GM19395 (cell line): ENCODE results near the gene ROBO1.
"Not testable (repeated sequence)": the region's sequence is repeated elsewhere in the genome, so short reads cannot be mapped to it uniquely, and the experiment has no call there.

Source experiments
- ATAC-seq: cut with Tn5 transposase; IDR thresholded peaks from one replicate; pipeline ENCODE4 v1.9.1; 2021; ENCODE audit warnings: mild to moderate bottlenecking, moderate library complexity; ENCODE audit not compliant: unreplicated experiment

The ROBO1 gene

DNA sequence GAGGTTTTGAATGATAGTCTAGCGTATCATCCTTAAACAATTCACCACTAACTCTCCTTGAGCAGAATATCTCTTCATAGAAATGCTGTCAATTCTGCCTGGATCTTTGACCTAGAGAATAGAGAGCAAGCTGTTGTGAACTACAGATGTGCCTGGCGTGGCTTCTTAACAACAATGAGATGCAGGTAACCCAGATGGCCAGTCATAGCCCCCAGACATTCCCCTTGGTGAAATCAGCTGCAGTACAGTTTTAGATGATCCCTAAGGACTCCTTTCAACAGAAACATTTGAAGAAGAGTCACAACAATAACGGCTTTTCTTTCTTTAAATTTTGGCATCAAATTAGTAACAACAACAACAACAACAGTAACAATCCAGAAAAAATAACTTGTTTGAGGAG lies 1041.3 kb downstream of the ROBO1 start:
- no peak for ATAC-seq

GRCh38 chr3:78725703-78726246 lies 1042.0 kb downstream of the ROBO1 start:
- no peak for ATAC-seq

GRCh38 chr3:78724859-78725258 lies 1042.9 kb downstream of the ROBO1 start:
- no peak for ATAC-seq

DNA sequence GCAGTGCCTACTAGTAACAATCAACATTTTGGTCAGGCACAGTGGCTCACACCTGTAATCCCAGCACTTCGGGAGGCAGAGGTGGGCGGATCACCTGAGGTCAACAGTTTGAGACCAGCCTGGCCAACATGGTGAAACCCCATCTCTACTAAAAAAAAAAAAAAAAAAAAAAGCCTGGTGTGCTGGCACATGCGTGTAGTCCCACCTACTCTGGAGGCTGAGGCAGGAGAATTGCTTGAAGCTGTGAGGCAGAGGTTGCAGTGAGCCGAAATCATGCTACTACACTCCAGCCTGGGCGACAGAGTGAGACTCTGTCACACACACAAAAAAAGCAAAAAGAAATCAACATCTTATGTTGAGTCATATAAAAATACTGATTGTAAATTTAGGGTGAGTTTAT lies 1043.4 kb downstream of the ROBO1 start:
- ATAC-seq: not testable (repeated sequence)

GRCh38 chr3:78721771-78722543 lies 1045.8 kb downstream of the ROBO1 start:
- ATAC-seq: no peak

GRCh38 chr3:78718707-78719106 lies 1049.1 kb downstream of the ROBO1 start:
- no peak for ATAC-seq

- ATAC-seq: no peak
These were observed 1050.8 kb downstream of the ROBO1 start for GRCh38 chr3:78717041-78717440.

- ATAC-seq: no peak
These were observed 1054.9 kb downstream of the ROBO1 start for GRCh38 chr3:78712941-78713340.

GRCh38 chr3:78712270-78712669 lies 1055.5 kb downstream of the ROBO1 start:
- ATAC-seq: no peak

DNA sequence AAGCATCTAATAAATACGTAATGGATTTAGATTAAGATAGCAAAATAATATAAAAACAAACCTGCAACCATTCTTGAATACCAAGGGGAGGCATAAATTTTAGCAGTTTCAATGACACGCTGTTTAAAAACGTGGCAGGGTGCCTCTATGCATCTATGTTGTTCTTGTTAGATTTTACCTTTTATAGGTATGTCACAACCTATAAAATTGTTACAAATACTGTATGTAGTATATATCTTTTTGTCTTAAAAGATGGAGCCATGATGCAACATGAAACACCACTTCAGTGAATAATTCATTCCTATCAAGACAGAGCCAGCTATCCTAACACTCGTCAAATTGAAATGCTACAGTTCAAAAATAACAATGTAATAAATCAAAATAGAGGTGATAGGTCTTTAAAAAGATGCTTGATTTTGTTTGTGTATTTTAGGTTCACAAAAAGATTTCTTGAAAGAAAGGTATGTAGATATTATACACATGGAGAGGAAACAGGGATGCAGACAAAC lies 1059.2 kb downstream of the ROBO1 start:
- no peak for ATAC-seq

DNA sequence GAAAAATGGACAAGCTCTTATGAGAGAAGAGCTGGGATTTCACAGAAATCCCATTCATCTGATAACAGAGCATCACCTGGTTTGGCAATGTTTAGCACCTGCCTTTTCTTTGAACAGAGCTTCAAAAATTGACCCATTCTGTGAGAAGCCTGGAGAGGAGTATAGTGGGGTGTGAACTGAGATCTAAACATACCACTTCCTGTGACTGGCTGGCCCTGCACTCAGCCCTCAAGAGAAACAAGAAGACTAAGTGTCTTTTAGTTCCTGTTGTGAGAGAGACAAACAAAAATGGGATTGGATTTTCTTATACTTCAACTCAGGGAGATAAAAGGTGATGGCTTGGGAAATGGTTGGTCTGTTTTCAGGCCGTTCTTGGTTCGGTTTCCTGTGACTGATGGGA lies 1060.2 kb downstream of the ROBO1 start:
- no peak for ATAC-seq

DNA sequence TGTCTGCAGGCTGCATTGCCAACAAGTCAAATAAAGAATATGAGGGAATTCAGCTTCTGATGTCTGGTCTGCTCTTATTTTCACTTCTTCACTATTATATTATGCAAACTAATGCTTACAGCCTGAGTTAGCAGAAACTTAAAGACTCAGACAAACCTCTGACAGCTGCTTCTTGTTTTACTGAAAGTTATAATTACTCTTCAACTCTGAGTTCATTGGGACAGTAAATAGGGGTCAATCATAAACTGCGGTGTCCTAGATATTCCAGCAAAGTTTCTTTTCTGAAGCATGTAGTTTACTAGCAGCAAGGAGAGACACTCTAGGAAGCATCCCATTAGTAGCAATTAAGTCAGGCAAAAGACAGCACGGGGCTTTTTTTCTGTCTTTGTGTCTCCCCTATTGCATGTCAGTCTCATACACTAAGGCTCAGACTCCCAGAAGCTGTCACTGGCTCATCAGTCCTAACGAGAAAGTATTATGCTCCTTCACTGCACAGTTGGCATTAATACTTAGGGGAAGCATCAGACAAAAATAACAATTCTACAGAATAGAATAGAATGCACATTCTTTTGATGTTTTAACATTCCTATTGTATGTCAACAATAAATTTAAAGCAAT lies 1060.8 kb downstream of the ROBO1 start:
- ATAC-seq: no peak

DNA sequence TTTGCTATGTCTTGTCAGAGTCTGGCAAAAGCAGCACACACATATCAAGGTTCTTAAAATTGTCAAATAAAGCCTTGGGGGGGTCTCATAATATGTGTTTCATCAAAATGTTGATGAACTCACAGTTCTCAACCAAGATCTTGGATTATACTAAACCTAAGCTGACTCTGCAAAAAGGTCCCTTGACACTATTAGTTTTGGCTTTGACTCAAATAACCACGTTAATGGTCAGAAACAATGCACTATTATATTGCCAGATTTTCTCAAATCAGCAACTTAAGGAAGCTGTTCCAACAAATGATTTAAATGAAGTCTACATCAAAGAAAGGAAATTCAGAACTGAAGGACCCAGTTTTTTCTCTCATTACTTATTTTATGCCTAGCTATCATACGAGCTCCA lies 1063.9 kb downstream of the ROBO1 start:
- ATAC-seq: no peak

- no peak for ATAC-seq
These were observed 1066.3 kb downstream of the ROBO1 start for GRCh38 chr3:78701537-78701936.

- no peak for ATAC-seq
These were observed 1069.4 kb downstream of the ROBO1 start for GRCh38 chr3:78698431-78698830.

DNA sequence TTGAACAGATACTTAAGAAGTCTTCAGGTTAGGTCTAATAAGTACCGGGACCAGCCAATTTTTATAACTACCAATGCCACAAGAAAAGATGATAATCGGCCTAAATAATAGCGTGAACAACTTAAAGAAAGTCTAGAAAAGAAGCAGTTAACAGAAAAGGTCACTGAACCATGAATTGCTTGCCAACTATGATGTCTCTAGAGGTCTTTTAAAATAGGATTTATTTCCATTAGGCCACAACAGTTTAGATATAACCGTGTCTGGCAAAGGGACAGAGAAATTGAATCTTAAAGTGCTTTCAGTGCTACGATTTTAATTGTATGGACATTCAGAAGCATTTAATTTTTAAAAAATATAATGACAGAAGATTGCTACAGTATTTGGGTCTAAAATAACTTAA lies 1070.4 kb downstream of the ROBO1 start:
- no peak for ATAC-seq

DNA sequence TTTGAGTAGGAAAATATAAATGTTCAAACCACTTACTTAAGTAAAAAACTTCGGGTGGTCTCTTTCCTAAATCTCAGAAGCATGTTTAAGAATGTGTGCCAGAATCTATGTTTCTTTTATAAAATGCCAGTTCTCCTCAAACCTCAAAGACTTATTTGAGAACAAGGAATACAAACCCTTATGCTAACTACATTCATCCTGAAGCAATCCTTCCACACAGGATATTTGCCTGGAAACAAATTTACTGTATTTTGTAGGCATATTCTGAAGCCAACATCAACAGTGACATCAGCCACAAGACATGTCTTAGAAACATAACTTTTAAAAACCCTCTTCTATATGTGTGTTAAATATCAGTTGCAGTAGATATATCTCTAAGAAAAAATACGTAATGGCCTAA lies 1077.0 kb downstream of the ROBO1 start:
- no peak for ATAC-seq

DNA sequence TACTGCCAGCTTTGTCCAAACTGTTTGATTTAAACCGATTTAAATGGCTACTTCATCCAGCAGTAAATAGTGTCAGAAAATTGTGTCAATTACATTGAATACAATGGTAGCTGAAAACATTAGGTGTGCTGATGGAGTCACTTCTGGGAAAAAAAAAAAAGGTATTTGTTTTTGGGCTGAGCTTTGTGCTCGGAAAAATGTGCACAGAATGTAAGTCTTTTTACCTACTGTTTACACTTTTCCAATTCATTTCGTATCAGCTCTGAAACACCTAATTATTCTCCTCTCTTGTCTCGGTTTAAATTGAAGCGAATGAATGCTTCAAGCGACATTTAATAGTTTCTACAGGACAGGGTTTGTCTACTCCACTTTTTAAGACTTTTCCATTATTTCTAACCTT lies 1078.4 kb downstream of the ROBO1 start:
- no peak for ATAC-seq

DNA sequence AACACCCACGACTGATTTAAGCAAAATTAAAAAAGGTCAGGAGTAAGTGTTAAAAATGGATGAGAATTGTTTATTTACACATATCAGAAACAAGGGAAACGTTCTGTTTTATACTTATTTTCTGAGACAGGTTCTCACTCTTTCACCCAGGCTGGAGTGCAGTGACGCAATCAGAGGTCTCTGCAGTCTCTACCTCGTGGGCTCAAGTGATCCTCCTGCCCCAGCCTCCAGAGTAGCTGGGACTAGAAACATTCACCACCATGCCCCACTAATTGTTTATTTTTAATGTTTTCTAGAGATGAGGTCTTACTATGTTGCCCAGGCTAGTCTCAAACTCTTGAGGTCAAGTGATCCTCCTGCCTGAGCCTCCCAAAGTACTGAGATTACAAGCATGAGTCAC lies 1080.3 kb downstream of the ROBO1 start:
- ATAC-seq: no peak

- ATAC-seq: no peak
These were observed 1084.5 kb downstream of the ROBO1 start for GRCh38 chr3:78683284-78683683.

GRCh38 chr3:78675119-78675805 lies 1092.5 kb downstream of the ROBO1 start:
- not testable (repeated sequence) for ATAC-seq

- ATAC-seq: no peak
These were observed 1097.1 kb downstream of the ROBO1 start for GRCh38 chr3:78670746-78671145.
